Dendritic cell treated with granulocyte-macrophage colony-stimulating factor and Interleukin-4, amounts not matched to agents 40 ng/mL and 50 ng/mL, for 4 days (primary cell): ENCODE results near the gene SIL1.
"Not testable (repeated sequence)": the region's sequence is repeated elsewhere in the genome, so short reads cannot be mapped to it uniquely, and the experiment has no call there.

Source experiments
- H3K27ac Mint-ChIP-seq: one replicate; pipeline ENCODE4 v1.8.0; 2022; ENCODE audit warnings: mild to moderate bottlenecking, mixed read lengths
- H3K27me3 Mint-ChIP-seq: one replicate; pipeline ENCODE4 v1.8.0; 2022; ENCODE audit warnings: mild to moderate bottlenecking, mixed read lengths
- H3K36me3 Mint-ChIP-seq: one replicate; pipeline ENCODE4 v1.8.0; 2022; ENCODE audit warnings: low read depth, mixed read lengths
- H3K4me1 Mint-ChIP-seq: one replicate; pipeline ENCODE4 v1.8.0; 2022; ENCODE audit warnings: low read depth, mixed read lengths
- H3K4me3 Mint-ChIP-seq: one replicate; pipeline ENCODE4 v1.8.0; 2022; ENCODE audit warnings: mild to moderate bottlenecking, moderate library complexity, mixed read lengths
- H3K9me3 Mint-ChIP-seq: one replicate; pipeline ENCODE4 v1.8.0; 2022; ENCODE audit warnings: mixed read lengths
- intact Hi-C: fragments of 100-400 bp; cut with micrococcal nuclease; formaldehyde crosslinking; loops from one replicate; pipeline ENCODE4 v1.15.0; 2022

SIL1 gene

DNA sequence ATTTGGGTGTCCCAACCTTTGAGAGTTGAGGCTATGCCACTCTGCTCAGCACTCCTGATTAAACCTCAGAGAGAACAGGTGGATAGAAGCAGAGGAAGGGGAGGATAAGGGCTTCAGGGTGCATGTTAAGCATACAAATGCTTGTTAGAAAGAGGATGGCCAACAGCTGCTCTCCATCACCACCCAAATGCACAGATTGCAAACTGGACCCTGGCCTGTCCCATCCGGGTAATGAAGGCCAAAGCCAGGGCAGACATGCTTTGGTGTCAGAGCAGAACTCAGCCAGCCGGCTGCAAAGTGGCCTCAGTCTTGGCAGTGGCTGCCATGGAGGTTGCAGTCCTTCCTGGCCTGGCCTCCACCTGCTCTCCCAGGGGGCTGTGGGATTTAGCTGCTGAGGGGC is 84.3 kb downstream of the SIL1 start:
- H3K9me3 Mint-ChIP-seq = no peaks in the 10 kb centered on the region
- H3K27me3 Mint-ChIP-seq = no peaks in the 10 kb centered on the region
- H3K36me3 Mint-ChIP-seq = peaks cover 48% of the 10 kb centered on the region
- intact Hi-C loops = no loop called here
- H3K27ac Mint-ChIP-seq = no peak overlapping the region
- peaks cover 6% of the 10 kb centered on the region for H3K4me1 Mint-ChIP-seq
- no peak overlapping the region for H3K4me3 Mint-ChIP-seq

DNA sequence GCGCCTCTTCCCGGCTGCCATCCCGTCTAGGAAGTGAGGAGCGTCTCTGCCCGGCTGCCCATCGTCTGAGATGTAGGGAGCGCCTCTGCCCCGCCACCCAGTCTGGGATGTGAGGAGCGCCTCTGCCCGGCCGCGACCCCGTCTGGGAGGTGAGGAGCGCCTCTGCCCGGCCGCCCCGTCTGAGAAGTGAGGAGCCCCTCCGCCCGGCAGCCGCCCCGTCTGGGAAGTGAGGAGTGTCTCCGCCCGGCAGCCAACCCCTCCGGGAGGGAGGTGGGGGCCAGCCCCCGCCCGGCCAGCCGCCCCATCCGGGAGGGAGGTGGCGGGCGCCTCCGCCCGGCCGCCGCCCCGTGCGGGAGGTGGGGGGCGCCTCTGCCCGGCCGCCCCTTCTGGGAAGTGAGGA is 85.8 kb downstream of the SIL1 start:
- intact Hi-C loops, H3K4me3 Mint-ChIP-seq, H3K9me3 Mint-ChIP-seq, H3K27me3 Mint-ChIP-seq, H3K27ac Mint-ChIP-seq, H3K4me1 Mint-ChIP-seq: not testable (repeated sequence)
- H3K36me3 Mint-ChIP-seq = peaks cover 33% of the 10 kb centered on the region

DNA sequence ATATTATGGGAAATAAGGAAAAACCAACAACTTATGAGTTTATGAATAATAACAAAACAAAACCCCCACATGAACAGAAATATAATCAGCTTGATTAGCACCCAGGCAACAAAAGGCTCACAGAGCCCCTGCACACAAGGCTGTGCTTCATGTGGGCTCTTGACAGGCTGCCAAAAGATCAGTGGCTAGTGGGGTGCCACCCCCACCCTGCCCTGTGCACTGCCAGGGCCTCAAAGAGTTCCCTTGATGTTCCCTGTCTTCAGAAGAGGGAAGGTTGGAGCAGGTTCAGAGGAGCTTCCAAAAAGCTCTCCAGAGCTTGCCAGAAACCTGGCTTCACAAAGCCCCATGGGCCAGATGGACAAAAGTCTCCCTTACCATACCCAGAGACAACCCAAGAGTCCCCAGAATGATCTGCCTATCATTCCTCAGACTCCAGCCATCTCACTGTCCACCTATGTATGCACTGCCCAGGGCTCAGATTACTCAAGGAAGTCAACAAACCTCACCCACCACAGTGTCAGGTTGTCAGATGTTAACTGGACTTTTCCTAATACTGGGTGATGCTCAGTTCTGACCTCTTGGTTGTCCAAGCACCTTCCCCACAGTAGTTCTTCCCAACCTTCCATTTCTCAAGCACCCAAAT is 87.5 kb downstream of the SIL1 start:
- H3K27ac Mint-ChIP-seq = no peak overlapping the region

DNA sequence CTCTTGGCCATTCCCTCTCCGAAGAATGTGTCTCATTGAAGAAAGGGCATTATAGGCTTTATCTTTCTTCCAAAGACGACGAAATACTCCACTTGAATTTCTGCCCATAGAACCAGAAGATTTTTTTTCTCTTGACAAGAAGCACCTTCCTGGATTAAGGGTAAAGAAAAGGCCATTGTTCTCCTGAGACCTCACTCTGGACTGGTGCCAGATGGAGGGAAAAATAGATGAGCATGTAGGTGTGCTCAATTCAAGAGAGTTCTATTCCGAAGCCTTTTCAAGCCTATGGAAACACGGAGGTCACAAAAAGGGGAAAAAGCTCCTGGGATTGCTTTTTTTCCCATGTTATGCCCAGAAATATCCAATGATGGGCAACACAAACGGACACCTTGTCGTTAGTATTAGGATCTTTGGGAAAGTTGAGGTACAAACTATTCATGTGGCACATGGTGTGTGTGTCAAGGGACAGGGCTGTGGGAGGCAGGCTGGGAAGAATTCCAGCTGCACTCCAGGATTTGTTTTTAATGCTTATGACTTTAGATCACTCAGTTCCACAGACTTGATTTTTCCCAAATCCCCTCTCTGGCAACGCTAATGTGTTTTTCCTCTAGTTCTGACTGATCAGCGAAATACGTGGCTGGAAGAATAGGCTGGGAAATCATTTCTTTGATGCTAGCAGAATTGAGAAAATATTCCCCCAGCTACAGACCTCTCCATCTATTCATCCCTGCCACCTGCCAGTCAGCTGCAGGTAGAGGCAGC is 89.9 kb downstream of the SIL1 start:
- Mint-ChIP-seq H3K4me1 (no peaks in the 10 kb centered on the region), H3K4me3 (no peak overlapping the region), H3K27ac (no peak overlapping the region), H3K27me3 (no peaks in the 10 kb centered on the region), H3K9me3 (no peaks in the 10 kb centered on the region), H3K36me3 (peaks cover 27% of the 10 kb centered on the region)
- intact Hi-C loops = no loop called here

More for the DNA sequence above, 87.5 kb downstream of the SIL1 start:
- Mint-ChIP-seq H3K9me3 (no peaks in the 10 kb centered on the region), H3K4me1 (peaks cover 6% of the 10 kb centered on the region), H3K36me3 (peaks cover 25% of the 10 kb centered on the region), H3K4me3 (no peak overlapping the region), H3K27me3 (no peaks in the 10 kb centered on the region)
- intact Hi-C loops = no loop called here

DNA sequence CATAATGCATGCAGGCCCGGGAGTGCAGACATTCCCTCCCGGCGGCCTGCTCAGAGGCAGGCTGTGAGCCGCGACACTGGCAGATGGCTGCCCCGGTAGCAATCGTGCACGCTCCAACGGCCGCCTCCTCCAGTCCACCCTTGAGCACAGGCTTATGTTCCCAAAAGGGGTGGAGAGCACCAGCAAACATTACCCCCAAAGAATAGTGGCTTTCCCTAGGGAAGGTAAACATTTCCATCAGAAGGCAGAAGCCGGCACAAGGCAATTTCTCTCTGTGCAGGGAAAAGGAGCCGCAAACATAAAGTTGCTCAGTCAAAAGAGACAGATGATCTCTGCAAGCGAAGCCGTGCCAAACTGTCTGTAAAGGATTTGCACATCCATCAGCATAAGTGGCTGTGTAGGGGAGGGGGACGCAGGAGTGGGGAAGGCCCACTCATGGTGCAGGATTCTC is 92.5 kb downstream of the SIL1 start:
- Mint-ChIP-seq H3K27ac (no peak overlapping the region), H3K4me1 (no peaks in the 10 kb centered on the region), H3K36me3 (peaks cover 24% of the 10 kb centered on the region), H3K27me3 (no peaks in the 10 kb centered on the region), H3K9me3 (no peaks in the 10 kb centered on the region), H3K4me3 (no peak overlapping the region)
- intact Hi-C loops = no loop called here

DNA sequence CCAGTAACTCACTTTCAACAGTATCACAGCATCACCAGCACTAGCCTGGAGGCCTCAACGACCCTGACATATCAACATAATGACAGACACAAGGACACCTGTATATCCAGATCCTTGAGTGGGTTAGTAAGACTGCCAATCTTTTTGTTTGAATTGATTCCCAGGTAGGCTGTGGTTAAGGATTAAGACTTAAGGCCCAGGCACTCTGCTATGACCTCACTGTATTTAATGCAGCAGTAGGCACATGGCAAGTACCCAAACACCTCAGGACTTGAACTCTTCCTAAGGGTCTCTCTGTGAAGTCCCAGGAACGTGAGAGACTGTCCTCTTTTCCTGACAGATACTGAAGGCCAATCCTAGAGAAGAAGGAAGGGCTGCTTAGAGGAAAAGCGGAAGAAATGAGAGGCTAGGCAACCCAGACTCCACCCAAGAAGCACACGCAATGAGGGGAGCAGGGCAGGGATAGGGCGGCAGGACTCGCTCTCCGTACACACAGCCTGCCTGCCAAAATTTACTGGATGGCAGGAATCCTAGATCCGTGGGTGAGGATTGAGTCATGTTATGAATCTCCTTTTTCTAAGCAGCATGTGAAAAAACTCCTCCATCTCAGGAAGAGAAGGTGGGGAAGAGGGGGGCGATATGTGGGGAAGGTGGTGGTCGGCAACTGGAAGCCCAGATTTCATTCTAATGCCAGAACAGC is 93.4 kb downstream of the SIL1 start:
- intact Hi-C loops = no loop called here
- Mint-ChIP-seq H3K4me3 (no peak overlapping the region), H3K4me1 (peaks cover 6% of the 10 kb centered on the region), H3K36me3 (peaks cover 30% of the 10 kb centered on the region), H3K27ac (no peak overlapping the region), H3K9me3 (no peaks in the 10 kb centered on the region), H3K27me3 (no peaks in the 10 kb centered on the region)

DNA sequence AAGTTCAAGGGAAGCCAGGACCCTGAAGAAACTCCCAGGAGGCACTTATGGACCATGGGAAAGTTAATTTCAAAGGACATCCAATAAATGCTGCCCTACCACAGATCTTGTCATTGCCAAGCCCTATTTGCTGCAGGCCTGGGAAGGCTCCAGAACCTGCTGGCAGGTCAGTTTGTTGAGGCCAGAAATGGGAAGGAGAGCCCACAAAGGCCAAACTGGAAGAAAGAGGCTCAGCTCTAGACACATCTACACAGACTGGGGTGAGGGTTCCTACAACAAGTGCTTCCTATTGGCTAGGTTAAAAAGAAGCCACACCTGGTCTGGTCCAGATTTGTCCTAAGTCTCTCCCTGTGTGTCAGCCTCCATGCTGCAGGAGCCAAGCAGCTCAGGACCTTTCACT is 94.4 kb downstream of the SIL1 start:
- no peaks in the 10 kb centered on the region for H3K9me3 Mint-ChIP-seq
- intact Hi-C loops = no loop called here
- H3K27me3 Mint-ChIP-seq = no peaks in the 10 kb centered on the region
- peaks cover 14% of the 10 kb centered on the region for H3K4me1 Mint-ChIP-seq
- H3K27ac Mint-ChIP-seq = no peak overlapping the region
- no peak overlapping the region for H3K4me3 Mint-ChIP-seq
- peaks cover 30% of the 10 kb centered on the region for H3K36me3 Mint-ChIP-seq

DNA sequence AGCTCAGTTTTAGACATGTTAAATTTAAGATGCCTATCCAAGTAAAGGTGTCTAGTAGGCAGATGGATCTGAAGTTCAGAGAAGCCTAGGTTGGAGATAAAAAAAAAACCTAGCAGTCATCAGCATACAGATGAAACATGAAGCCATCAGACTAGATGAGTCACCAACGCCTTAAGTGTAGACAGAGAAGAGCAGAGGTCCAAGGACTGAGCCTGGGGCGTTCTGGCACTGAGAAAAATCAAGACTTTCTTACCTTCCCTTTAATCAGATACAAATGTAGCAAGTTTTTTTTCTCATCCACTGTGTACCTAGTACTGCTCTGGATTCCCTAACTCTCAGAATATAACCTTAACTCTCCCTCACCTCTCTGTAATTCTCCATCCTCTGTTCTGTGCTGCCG is 97.3 kb downstream of the SIL1 start:
- H3K4me3 Mint-ChIP-seq = no peak overlapping the region
- no peaks in the 10 kb centered on the region for H3K9me3 Mint-ChIP-seq
- intact Hi-C loops = no loop called here

DNA sequence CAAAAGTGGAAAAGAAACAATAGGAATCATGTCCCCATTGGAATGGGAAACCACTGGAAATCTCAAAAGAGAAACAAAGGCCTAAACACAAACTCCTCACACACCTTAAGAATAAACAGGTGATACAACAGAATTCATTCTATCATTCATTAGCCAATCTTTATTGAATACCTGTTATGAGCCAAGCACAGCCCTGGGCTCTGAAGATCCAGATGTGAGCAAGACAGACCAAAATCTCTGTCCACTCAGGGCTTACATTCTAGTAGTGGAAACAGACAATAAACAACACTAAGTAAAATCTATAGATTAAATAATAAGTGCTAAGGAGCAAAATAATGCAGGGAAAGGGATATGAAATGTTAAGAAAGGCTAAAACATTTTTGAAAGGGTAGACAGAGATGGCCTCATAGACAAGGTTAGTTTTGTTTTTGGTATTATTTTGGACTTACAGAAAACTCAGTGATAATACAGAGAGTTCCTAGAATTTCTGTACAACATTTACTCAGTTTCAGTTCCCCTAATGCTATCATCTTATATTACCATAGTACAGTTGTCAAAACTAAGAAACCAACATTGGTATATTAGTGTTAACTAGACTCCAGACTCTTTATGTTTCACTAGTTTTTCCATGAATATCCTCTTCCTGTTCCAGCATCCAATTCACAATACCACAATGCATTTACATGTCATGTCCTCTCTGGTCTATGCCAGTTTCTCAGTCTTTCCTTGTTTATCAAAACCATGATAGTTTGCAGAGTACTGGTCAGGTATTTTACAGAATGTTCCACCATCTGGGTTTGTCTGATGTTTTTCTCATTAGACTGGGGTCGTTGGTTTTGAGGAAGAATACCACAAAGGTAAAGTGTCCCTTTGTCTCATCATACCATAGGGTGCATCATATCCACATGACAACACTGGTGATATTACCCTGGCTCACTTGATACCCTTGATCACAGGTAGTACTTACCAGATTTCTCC is 103.7 kb downstream of the SIL1 start:
- H3K36me3 Mint-ChIP-seq = peaks cover 15% of the 10 kb centered on the region
- intact Hi-C loops = loop anchor here (5.0 to 10.0 kb wide), 2 partner anchors 100 to 168 kb away; partner anchors contain the start of gene SIL1
- H3K4me1 Mint-ChIP-seq = peaks cover 70% of the 10 kb centered on the region
- no peak overlapping the region for H3K4me3 Mint-ChIP-seq
- H3K9me3 Mint-ChIP-seq = no peaks in the 10 kb centered on the region
- no peaks in the 10 kb centered on the region for H3K27me3 Mint-ChIP-seq
- H3K27ac Mint-ChIP-seq = peak overlapping the region; percentile 75

More for the DNA sequence above, 97.3 kb downstream of the SIL1 start:
- Mint-ChIP-seq H3K4me1 (peaks cover 29% of the 10 kb centered on the region), H3K36me3 (peaks cover 30% of the 10 kb centered on the region), H3K27ac (no peak overlapping the region), H3K27me3 (no peaks in the 10 kb centered on the region)

DNA sequence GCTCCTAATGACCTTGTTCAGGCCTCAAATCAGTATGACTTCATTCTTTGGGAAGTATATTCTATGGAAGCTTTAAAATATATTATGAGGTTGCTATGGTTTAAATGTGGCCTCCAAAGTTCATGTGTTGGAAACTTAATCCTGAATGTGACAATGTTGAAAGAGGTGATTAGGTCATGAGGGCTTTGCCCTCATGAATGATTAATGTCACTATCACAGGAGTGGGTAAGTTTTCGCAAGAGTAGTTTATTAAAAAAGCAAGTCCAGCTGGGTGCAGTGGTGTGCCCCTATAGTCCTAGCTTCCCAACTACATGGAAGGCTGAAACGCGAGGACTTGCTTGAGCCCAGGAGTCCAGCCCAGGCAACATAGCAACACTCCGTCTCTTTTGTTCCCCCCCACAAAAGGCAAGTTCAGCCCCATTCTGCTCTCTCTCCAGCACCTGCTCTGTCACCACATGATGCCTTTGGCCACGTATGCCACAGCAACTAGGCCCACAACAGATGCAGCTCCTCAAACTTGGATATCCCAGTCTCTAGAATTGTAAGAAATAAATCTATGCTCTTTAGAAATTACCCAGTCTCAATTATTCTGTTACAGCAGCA is 105.3 kb downstream of the SIL1 start:
- H3K4me3 Mint-ChIP-seq = no peak overlapping the region
- no peaks in the 10 kb centered on the region for H3K9me3 Mint-ChIP-seq
- H3K27me3 Mint-ChIP-seq = no peaks in the 10 kb centered on the region
- peaks cover 75% of the 10 kb centered on the region for H3K4me1 Mint-ChIP-seq
- peak overlapping the region; percentile 75 for H3K27ac Mint-ChIP-seq
- intact Hi-C loops = loop anchor here (5.0 to 10.0 kb wide), 2 partner anchors 102 to 169 kb away; partner anchors contain the start of gene SIL1
- H3K36me3 Mint-ChIP-seq = peaks cover 15% of the 10 kb centered on the region

DNA sequence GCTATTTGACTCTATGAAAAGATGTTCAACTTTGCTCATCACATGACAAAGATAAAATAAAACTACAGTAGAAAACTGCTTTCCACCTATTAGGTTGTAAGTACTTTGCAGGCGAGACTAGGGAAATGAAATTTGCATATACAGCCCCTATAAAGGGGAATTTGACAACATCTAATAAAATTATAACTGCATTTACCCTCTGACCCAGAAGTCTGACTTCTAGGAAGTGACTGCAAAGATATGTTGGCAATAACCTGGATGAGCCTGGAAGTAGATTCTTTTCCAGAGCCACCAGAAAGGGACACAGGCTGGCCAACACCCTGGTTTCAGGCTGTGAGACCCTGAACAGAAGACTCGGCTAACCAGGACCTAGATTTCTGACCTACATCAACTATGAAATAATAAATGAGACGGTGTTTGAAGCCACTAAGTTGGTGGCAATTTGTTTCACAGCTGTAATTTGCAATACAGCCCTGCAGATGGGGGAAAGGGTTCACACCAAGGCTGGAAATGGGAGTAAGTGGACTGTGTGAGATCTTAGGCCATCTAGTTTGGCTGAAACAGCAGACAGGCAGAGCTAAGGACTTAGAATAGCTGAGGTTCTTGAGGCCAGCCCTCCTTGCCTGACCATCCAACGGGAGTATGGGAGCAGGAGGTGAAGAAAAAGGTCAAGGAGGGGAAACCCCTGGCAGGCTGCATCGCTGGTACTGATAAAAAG is 106.6 kb downstream of the SIL1 start:
- H3K27me3 Mint-ChIP-seq = no peaks in the 10 kb centered on the region
- peaks cover 15% of the 10 kb centered on the region for H3K36me3 Mint-ChIP-seq
- intact Hi-C loops = loop anchor here (5.0 to 10.0 kb wide), 2 partner anchors 103 to 171 kb away; partner anchors contain the start of gene SIL1
- no peaks in the 10 kb centered on the region for H3K9me3 Mint-ChIP-seq
- H3K27ac Mint-ChIP-seq = no peak overlapping the region
- H3K4me1 Mint-ChIP-seq = peaks cover 72% of the 10 kb centered on the region
- H3K4me3 Mint-ChIP-seq = no peak overlapping the region

DNA sequence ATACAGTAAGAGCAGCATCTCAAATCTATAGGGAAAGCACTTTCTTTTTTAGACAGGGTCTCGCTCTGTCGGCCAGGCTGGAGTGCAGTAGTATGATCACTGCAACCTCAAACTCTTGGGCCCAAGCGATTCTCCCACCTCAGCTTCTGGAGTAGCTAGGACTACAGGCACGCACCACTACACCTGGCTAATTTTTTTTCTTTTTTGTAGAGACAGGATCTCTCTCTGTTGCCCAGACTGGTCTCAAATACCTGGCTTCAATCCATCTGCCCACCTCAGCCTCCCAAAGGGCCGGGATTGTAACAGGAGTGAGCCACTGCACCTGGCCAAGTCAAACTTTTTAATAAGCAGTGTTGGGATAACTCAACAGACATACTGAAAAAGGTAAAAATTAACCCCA is 107.6 kb downstream of the SIL1 start:
- intact Hi-C loops = loop anchor here (5.0 to 10.0 kb wide), 2 partner anchors 104 to 172 kb away; partner anchors contain the start of gene SIL1
- Mint-ChIP-seq H3K36me3 (peaks cover 19% of the 10 kb centered on the region), H3K27me3 (no peaks in the 10 kb centered on the region), H3K9me3 (no peaks in the 10 kb centered on the region), H3K27ac (no peak overlapping the region), H3K4me1 (peaks cover 67% of the 10 kb centered on the region), H3K4me3 (no peak overlapping the region)
